Embryonic facial prominence (tissue), 1 donor: ENCODE data around the gene ASB6.

Experiments used
- DNase-seq: peaks from one replicate; pipeline ENCODE4 v3.0.0-alpha.2; 2016; ENCODE audit errors: extremely low spot score

The ASB6 gene, protein sequence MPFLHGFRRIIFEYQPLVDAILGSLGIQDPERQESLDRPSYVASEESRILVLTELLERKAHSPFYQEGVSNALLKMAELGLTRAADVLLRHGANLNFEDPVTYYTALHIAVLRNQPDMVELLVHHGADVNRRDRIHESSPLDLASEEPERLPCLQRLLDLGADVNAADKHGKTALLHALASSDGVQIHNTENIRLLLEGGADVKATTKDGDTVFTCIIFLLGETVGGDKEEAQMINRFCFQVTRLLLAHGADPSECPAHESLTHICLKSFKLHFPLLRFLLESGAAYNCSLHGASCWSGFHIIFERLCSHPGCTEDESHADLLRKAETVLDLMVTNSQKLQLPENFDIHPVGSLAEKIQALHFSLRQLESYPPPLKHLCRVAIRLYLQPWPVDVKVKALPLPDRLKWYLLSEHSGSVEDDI

GRCh38 chr9:129641750-129642585 lies at the start of gene ASB6:
Gene ASB6 (minus strand): TSS chr9:129642151. CDS start chr9:129641999, 152 bp downstream.
- DNase-seq = peak; percentile 79

- DNase-seq = no peak
These were observed 46.5 kb upstream of the ASB6 start for GRCh38 chr9:129688285-129689043.

GRCh38 chr9:129687391-129687790 lies 45.4 kb upstream of the ASB6 start:
- DNase-seq = no peak

GRCh38 chr9:129686736-129687135 lies 44.8 kb upstream of the ASB6 start:
- no peak for DNase-seq

DNA sequence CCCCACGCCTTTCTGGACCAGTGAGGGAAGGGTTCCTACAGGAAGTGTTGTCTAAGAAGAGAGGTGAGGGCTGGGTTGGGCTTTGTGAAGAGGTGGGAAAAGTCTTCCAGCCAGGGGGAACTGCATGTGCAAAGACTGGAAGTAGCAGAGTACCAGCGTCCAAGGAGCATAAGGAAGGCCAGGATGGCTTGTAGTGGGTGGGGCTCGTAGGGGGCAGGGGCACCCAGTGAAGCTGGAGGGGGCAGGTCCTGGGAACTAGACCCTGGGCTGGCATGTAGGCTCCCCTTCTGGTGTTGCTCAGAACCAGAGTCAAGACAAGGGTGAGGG lies 43.9 kb upstream of the ASB6 start:
- DNase-seq = no peak

DNA sequence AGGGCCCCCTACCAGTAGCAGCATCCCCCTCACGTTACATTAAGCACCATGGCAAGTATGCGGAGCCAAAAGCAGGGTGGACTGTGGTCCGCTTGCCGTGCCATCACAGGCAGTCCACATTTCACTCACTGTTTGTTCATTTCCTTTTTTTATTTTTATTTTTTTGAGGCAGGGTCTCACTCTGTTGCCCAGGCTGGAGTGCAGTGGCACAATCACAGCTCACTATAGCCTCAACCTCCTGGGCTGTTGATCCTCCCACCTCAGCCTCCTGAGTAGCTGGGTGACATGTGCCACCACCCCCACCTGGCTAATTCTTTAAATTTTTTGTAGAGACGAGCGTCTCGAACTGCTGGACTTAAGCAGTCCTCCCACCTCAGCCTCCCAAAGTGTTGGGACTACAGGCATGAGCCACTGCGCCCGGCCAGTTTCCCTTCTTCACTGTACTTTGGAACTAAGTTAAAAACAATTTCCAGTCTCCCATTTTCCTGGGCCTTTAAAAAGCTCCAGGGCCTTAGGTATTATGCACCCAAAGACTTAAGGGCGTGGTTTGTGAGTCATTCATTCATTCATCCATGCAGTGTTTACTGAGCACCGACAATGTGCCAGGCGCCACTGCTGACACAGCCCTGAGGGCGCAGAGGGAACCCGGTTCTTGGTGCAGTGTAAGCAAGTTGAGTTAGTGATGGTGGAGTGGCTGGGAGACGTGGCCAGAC lies 43.4 kb upstream of the ASB6 start:
- DNase-seq = no peak

- no peak for DNase-seq
These were observed 40.4 kb upstream of the ASB6 start for GRCh38 chr9:129682381-129682780.

- no peak for DNase-seq
These were observed 40.0 kb upstream of the ASB6 start for GRCh38 chr9:129681924-129682323.

DNA sequence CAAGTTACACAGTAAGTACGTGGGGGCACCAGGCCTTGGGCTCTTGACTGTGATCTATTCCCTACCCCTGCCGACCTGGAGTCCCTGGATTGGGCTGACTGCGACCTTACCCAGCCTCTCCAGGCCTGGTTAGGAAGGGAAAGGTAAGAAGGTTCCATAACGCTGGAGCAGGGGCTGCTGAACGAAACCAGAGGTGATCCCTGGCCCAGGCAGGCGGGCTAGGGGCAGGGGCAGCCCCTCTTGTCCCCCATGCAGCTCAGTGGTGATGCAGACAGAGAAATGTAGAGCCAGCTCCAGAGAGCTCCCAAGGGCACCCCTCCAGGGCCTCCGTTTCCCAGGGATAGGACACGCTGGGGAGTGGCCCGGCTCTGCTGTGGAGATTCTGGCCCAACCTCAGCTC lies 37.6 kb upstream of the ASB6 start:
- no peak for DNase-seq

DNA sequence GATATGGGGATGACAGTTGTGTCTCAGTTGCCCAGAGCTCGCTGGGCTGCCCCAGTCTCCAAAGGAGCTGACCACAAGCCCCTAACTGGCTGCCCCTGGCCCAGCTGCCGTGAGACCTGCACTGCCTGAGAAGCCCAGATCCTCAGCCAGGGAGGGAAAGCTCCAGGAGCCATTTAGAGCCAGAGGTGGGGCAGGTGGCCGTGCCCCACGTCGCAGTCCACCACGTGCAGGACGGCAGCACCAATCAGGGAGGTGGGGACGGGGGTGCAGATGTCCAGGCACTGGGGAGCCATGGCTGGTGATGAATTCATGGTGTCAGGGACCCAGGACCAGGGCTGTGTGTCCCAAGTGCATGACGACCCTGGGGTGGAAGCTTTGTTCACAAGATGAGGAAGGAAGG lies 36.9 kb upstream of the ASB6 start:
- DNase-seq = no peak

DNA sequence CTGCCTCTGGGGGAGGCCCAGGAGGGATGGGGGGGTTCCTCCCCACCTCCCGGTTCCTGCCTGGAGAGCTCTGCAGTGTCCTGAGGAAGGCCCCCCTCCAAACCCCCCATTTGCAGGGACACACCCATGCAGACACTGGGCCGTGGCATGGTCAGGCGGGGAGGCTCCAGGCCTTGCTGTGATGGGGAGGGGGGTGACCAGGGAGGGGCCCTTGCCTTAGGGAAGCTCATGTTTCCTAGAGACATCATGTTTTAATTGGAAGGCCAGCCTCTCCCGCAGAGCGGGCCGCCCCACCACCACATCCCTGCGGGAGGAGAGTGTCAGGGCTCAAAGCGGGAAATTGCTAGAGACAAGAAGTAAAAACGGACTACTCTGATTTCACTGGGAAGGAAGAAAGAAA lies 35.5 kb upstream of the ASB6 start:
- DNase-seq = no peak

GRCh38 chr9:129676975-129677374 lies 35.0 kb upstream of the ASB6 start:
- DNase-seq = no peak

GRCh38 chr9:129676287-129676686 lies 34.3 kb upstream of the ASB6 start:
- no peak for DNase-seq

DNA sequence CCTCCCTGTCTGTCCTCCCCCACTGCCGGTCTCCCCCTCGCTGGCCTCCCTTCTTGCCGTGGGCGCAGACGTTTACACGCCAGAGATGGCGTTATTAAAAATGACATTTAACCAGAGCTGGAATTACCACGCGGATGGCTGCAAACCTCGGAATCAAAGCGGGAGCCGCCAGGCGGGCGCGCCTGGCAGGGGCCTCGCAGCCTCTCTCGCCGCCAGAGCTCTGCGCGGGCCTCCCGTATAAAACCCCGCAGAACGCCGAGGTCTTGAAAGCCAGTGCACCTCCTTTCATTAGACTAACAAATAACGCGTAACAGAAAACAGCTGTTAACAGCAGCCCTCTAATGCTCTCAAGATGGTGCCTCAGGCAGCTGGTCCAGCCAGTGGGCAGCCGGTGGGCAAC lies 33.7 kb upstream of the ASB6 start:
- DNase-seq = peak; percentile 35

GRCh38 chr9:129674229-129674628 lies 32.3 kb upstream of the ASB6 start:
- DNase-seq = no peak

- no peak for DNase-seq
These were observed 31.7 kb upstream of the ASB6 start for GRCh38 chr9:129673602-129674001.

DNA sequence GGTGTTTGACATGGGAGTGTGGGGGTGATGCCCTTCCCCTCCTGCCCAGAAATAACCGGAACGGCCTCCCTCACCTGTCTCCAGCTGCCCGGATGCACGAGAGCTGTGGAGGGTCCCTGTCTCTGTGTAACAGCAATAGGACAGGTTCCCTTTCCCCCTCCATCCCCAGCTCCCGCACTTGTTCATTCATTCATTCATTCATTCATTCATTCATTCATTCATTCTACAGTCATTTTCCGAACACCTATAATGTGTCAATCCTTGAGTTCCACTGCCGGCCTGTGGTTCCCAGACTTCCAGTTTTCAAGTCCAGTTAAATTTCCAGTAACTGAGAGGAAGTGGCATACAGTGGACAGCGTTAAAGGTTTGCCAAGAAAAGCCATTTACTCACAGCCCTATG lies 30.8 kb upstream of the ASB6 start:
- DNase-seq = no peak

GRCh38 chr9:129671519-129671918 lies 29.6 kb upstream of the ASB6 start:
- no peak for DNase-seq

DNA sequence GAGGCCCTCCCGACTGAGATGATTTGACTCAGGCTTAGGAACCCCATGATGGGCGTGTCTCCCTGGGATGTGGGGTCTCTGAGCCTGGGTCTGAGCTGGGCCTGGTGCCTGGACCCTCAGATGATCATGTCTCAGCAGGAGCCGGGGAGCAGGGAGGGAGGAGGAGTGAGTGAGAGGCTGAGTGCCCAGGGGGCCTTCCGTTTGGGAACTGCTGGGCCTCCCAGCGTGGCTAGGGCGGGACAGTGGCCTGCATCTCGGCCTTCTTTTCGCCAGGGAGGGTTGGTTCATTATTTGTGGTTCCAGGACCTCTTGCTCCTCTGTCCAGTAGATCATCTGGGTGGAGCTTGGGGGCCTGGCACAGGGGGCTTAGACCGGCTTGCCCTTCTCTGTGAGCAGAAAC lies 29.1 kb upstream of the ASB6 start:
- no peak for DNase-seq

- DNase-seq = no peak
These were observed 28.0 kb upstream of the ASB6 start for GRCh38 chr9:129669946-129670345.

GRCh38 chr9:129669141-129669718 lies 27.3 kb upstream of the ASB6 start:
- no peak for DNase-seq
